ENCODE data around the gene UBE4A. TPM values are rescaled to one million over a fixed set of nuclear protein-coding genes. Genes with fewer than 3 reads are reported as not detected.

The UBE4A gene
- total and polyA plus RNA-seq, 10 of the 15 experiments (the other 5 are each of a cell fraction or from before 2014, with no cell fraction given): 6.2 to 39.6 (median 30.3) TPM

- TF ChIP-seq, protein P1, sequence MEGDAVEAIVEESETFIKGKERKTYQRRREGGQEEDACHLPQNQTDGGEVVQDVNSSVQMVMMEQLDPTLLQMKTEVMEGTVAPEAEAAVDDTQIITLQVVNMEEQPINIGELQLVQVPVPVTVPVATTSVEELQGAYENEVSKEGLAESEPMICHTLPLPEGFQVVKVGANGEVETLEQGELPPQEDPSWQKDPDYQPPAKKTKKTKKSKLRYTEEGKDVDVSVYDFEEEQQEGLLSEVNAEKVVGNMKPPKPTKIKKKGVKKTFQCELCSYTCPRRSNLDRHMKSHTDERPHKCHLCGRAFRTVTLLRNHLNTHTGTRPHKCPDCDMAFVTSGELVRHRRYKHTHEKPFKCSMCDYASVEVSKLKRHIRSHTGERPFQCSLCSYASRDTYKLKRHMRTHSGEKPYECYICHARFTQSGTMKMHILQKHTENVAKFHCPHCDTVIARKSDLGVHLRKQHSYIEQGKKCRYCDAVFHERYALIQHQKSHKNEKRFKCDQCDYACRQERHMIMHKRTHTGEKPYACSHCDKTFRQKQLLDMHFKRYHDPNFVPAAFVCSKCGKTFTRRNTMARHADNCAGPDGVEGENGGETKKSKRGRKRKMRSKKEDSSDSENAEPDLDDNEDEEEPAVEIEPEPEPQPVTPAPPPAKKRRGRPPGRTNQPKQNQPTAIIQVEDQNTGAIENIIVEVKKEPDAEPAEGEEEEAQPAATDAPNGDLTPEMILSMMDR (IDR thresholded peaks at IDR 0.05 in 2 of 3, conservative IDR thresholded peaks at IDR 0.05 in 1 of 3; ENCODE audit: control insufficient read depth in 2 of 3, extremely low read depth in 1 of 3, insufficient read depth in 1 of 3, low read depth in 3 of 3, low read length in 3 of 3): peak; percentile 13 to 39 (median 13); a peak in 3 of 6 replicates
- TF ChIP-seq RELB (IDR thresholded peaks at IDR 0.05; ENCODE audit: low read depth): no peak
- 0 out of 3 replicates have a peak, but pooled peaks of 1 of the 2 experiments have one; percentile 10 for TF ChIP-seq EGR1 (IDR thresholded peaks at IDR 0.05; ENCODE audit: borderline replicate concordance in 1 of 2, low read depth in 2 of 2, low read length in 2 of 2)
These were observed 75.3 kb downstream of the UBE4A start (continued) for GRCh38 chr11:118434553-118435289.

- Histone ChIP-seq H3K9me3 (replicated peaks; ENCODE audit: control insufficient read depth, insufficient read depth, low read length) (no peaks in the 10 kb centered on the region), H2AFZ (ENCODE audit: control insufficient read depth, low read depth, low read length) (peak overlapping the region; percentile 93), H3K4me2 (ENCODE audit: control insufficient read depth, insufficient read depth) (peak overlapping the region; percentile 96), H3K27ac (ENCODE audit: control insufficient read depth, insufficient read depth) (peak overlapping the region; percentile 94), H3K36me3 (ENCODE audit: control insufficient read depth in 2 of 2, insufficient read depth in 2 of 2, low read length in 1 of 2) (no peaks in the 10 kb centered on the region), H3K9ac (ENCODE audit: control insufficient read depth, insufficient read depth, low read length) (peak overlapping the region; percentile 79), H3K4me1 (ENCODE audit: control insufficient read depth, insufficient read depth, low read length) (peaks cover 3% of the 10 kb centered on the region; the same call in 1 of the 2 replicates), H4K20me1 (ENCODE audit: control insufficient read depth, insufficient read depth) (no peaks in the 10 kb centered on the region; the same call in 1 of the 2 replicates), H3K4me3 (peak overlapping the region; percentile 78), H3K27me3 (replicated peaks in 1 of 2; ENCODE audit: control insufficient read depth in 2 of 2, insufficient read depth in 2 of 2, low read length in 1 of 2) (no peaks in the 10 kb centered on the region), H3K79me2 (ENCODE audit: control insufficient read depth, insufficient read depth, low read length) (peaks cover 41% of the 10 kb centered on the region)
- DNase-seq (ENCODE audit: low read depth, low spot score) (no peak), FAIRE-seq (no peak), ATAC-seq (peak; percentile 52)
- CTCF ChIA-PET: interaction anchor here (0.7 to 2.4 kb wide), 9 partner anchors 8 to 620 kb away, joined by 3 to 12 read pairs (median 4); partner anchors contain the start of gene UBE4A
- POLR2A ChIA-PET: interaction anchor here (0.6 to 1.8 kb wide), 7 partner anchors 9 to 492 kb away, joined by 3 to 14 read pairs (median 5); no protein-coding TSS in a partner anchor
- in situ Hi-C loops (cut with MboI): no loop called here
- WGBS (ENCODE audit: insufficient coverage, insufficient replicate concordance, low lambda C conversion rate, missing lambda C conversion rate): under 1% methylated on average over 34 of the region's 34 CpGs
- RAD21 ChIA-PET (ENCODE audit: unreplicated experiment): interaction anchor here (0.7 to 3.0 kb wide), 11 partner anchors 9 to 448 kb away, joined by 3 to 12 read pairs (median 5); partner anchors contain the start of gene UBE4A
- no TSS peak for BruUV-seq (replicated peaks)
- SMC1A ChIA-PET (ENCODE audit: uncharacterized antibody, unreplicated experiment): interaction anchor here (0.6 to 1.8 kb wide), 14 partner anchors 9 to 361 kb away, joined by 3 to 8 read pairs (median 4); no protein-coding TSS in a partner anchor
- intact Hi-C loops (cut with micrococcal nuclease; ENCODE audit: unreplicated experiment): loop anchor here (2.0 to 10.0 kb wide), 3 partner anchors 35 to 621 kb away; partner anchors contain the start of gene ATP5MG
- TF ChIP-seq CREB1 (IDR thresholded peaks at IDR 0.05; ENCODE audit: low read depth): peak; percentile 30; the same call in 1 of the 2 replicates
- 0 out of 2 replicates have a peak, but pooled peaks have one; percentile 26 for TF ChIP-seq ASH2L (IDR thresholded peaks at IDR 0.05; ENCODE audit: borderline replicate concordance, low read depth)
- no peak for TF ChIP-seq EGR1 (IDR thresholded peaks at IDR 0.05; ENCODE audit: borderline replicate concordance in 1 of 2, low read depth in 2 of 2, low read length in 2 of 2)
- 0 out of 2 replicates have a peak, but pooled peaks have one; percentile 14 for TF ChIP-seq RFX5 (IDR thresholded peaks at IDR 0.05; ENCODE audit: low read depth, low read length)
- no peak for TF ChIP-seq TAF1 (IDR thresholded peaks at IDR 0.05; ENCODE audit: borderline replicate concordance, low read depth, low read length)
- TF ChIP-seq CREM (IDR thresholded peaks at IDR 0.05; ENCODE audit: low read depth): peak; percentile 42; the same call in 1 of the 2 replicates
- peak; percentile 23; the same call in 1 of the 2 replicates for TF ChIP-seq POLR2AphosphoS5 (IDR thresholded peaks at IDR 0.05; ENCODE audit: low read length)
- peak; percentile 78; the same call in 2 of the 3 replicates for TF ChIP-seq POU2F2 (IDR thresholded peaks at IDR 0.05; ENCODE audit: borderline replicate concordance, low read depth, low read length)
- TF ChIP-seq, protein P2, sequence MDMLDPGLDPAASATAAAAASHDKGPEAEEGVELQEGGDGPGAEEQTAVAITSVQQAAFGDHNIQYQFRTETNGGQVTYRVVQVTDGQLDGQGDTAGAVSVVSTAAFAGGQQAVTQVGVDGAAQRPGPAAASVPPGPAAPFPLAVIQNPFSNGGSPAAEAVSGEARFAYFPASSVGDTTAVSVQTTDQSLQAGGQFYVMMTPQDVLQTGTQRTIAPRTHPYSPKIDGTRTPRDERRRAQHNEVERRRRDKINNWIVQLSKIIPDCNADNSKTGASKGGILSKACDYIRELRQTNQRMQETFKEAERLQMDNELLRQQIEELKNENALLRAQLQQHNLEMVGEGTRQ (IDR thresholded peaks at IDR 0.05; ENCODE audit: borderline replicate concordance, low read depth, low read length): no peak
- TF ChIP-seq RCOR1 (conservative IDR thresholded peaks at IDR 0.05; ENCODE audit: low read depth, low read length): 0 out of 2 replicates have a peak, but pooled peaks have one; percentile 35
- TF ChIP-seq BHLHE40 (IDR thresholded peaks at IDR 0.05; ENCODE audit: borderline replicate concordance in 1 of 2, low read depth in 2 of 2, low read length in 1 of 2): peak; percentile 73 to 82
- TF ChIP-seq CHD2 (IDR thresholded peaks at IDR 0.05; ENCODE audit: borderline replicate concordance, low read depth, low read length): 0 out of 2 replicates have a peak, but pooled peaks have one; percentile 33
These were observed 76.0 kb downstream of the UBE4A start for GRCh38 chr11:118435290-118435892.
